Right lobe of liver (tissue), 4 donors: ENCODE measurements around the gene CORO2A.

ENCODE experiments used
- POLR2A ChIP-seq: fragments of 450-650 bp; IDR thresholded peaks from one replicate; pipeline ENCODE4 v1.6.1; 2017; ENCODE audit warnings: antibody characterized with exemption, mild to moderate bottlenecking
- TF ChIP-seq, protein P1 (sequence below), 4 donors: fragments of 200-600 bp in 3 of 4; fragments of 450-650 bp in 1 of 4; IDR thresholded peaks; one replicate each; pipeline versions ENCODE4 v1.5.1 to v1.8.0; 2016 to 2022; ENCODE audit warnings: antibody characterized with exemption in 4 of 4, mild to moderate bottlenecking in 2 of 4
- donor health status: DM: no; HTN: no; CAD: no.
- donor health status: DM: no; HTN: no; CAD: no.
- donor health status: DM: no; HTN: yes; CAD: no.

DNA sequence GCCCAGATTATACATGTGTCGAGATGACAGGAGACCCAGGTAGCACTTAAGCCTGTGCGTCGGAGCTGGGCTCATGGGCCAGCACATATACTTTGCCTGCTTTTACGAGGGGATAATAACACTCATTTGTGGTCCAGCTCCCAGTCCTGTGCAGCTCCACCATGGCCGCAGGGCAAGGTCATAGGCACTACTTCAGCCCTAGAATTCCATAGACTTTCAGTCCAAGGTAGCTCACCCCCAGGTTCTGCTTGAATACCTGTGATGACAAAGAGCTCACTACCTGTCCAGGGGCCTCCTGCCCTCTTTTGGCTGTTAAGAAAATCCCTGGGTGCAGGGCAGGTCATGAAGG, 1.7 kb downstream of the CORO2A start:
- TF ChIP-seq, protein P1, sequence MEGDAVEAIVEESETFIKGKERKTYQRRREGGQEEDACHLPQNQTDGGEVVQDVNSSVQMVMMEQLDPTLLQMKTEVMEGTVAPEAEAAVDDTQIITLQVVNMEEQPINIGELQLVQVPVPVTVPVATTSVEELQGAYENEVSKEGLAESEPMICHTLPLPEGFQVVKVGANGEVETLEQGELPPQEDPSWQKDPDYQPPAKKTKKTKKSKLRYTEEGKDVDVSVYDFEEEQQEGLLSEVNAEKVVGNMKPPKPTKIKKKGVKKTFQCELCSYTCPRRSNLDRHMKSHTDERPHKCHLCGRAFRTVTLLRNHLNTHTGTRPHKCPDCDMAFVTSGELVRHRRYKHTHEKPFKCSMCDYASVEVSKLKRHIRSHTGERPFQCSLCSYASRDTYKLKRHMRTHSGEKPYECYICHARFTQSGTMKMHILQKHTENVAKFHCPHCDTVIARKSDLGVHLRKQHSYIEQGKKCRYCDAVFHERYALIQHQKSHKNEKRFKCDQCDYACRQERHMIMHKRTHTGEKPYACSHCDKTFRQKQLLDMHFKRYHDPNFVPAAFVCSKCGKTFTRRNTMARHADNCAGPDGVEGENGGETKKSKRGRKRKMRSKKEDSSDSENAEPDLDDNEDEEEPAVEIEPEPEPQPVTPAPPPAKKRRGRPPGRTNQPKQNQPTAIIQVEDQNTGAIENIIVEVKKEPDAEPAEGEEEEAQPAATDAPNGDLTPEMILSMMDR (IDR thresholded peaks at IDR 0.05) = no peak
- TF ChIP-seq POLR2A = no peak
